OCI-LY7 (cell line): Measurements from ENCODE around the gene NPHS1. TPM values are rescaled to one million over a fixed set of nuclear protein-coding genes. Genes with fewer than 3 reads are reported as not detected.

Source experiments
- BruUV-seq: library from RNA; stranded (reverse); fragments of 400-500 nt; replicated peaks from 2 replicates; lab custom pipeline; 2021; lab: Mats Ljungman, UMichigan
- CTCF ChIA-PET: fragments of 300-600 bp; sonication (Branson Sonifier 250); formaldehyde crosslinking; loops from one replicate; lab custom pipeline; 2022; ENCODE audit warnings: antibody characterized with exemption; ENCODE audit not compliant: unreplicated experiment; lab: Charles Lee
- POLR2A ChIA-PET: fragments of 300-600 bp; sonication (Branson Sonifier 250); formaldehyde crosslinking; loops from one replicate; lab custom pipeline; 2022; ENCODE audit warnings: antibody characterized with exemption; lab: Charles Lee
- DNase-seq: peaks from one replicate; pipeline ENCODE4 v3.0.0-alpha.2; 2015; ENCODE audit warnings: low spot score
- H2AFZ ChIP-seq: fragments of 200-600 bp; sonication (generic), shearing (Covaris generic); 2 replicates; pipeline ENCODE4 v1.6.1; 2014; ENCODE audit warnings: mild to moderate bottlenecking, antibody characterized with exemption, low read length, moderate library complexity
- H3K27ac ChIP-seq: fragments of 200-600 bp; sonication (generic); 2 replicates; pipeline ENCODE4 v1.5.1; 2014; ENCODE audit warnings: mixed run types, low read depth, mild to moderate bottlenecking, moderate library complexity, low read length, inconsistent platforms; ENCODE audit not compliant: poor library complexity, severe bottlenecking
- H3K36me3 ChIP-seq: fragments of 200-600 bp; sonication (generic); 2 replicates; pipeline ENCODE4 v1.6.1; 2014; ENCODE audit warnings: mild to moderate bottlenecking, antibody characterized with exemption, low read length, moderate library complexity, mixed read lengths; ENCODE audit not compliant: insufficient read depth
- H3K4me1 ChIP-seq: fragments of 200-600 bp; sonication (generic); 2 replicates; pipeline ENCODE4 v1.5.1; 2014; ENCODE audit warnings: mild to moderate bottlenecking, low read length; ENCODE audit not compliant: insufficient read depth, poor library complexity, severe bottlenecking
- H3K4me2 ChIP-seq: fragments of 200-600 bp; sonication (generic); 2 replicates; pipeline ENCODE4 v1.6.1; 2014; ENCODE audit warnings: mild to moderate bottlenecking, low read length
- H3K4me3 ChIP-seq: fragments of 200-600 bp; sonication (generic); 2 replicates; pipeline ENCODE4 v1.5.1; 2014; ENCODE audit warnings: mild to moderate bottlenecking, low read depth, low read length; ENCODE audit not compliant: poor library complexity, severe bottlenecking
- H3K79me2 ChIP-seq: fragments of 200-600 bp; sonication (generic); 2 replicates; pipeline ENCODE4 v1.6.1; 2016; ENCODE audit warnings: low read depth, mild to moderate bottlenecking, low read length, moderate library complexity, mixed read lengths; ENCODE audit not compliant: insufficient read depth
- H3K9me2 ChIP-seq: fragments of 200-600 bp; sonication (generic); 2 replicates; pipeline ENCODE4 v1.6.1; 2016; ENCODE audit warnings: mild to moderate bottlenecking, low read length, mixed read lengths; ENCODE audit not compliant: insufficient read depth
- H3K9me3 ChIP-seq: fragments of 200-600 bp; sonication (generic); 2 replicates; pipeline ENCODE4 v1.6.1; 2014; ENCODE audit warnings: mild to moderate bottlenecking, mixed run types, low read length, mixed read lengths
- H4K20me1 ChIP-seq: fragments of 200-600 bp; sonication (generic); 2 replicates; pipeline ENCODE4 v1.6.1; 2014; ENCODE audit warnings: mild to moderate bottlenecking, antibody characterized with exemption, low read length, moderate library complexity, mixed read lengths; ENCODE audit not compliant: insufficient read depth
- EZH2phosphoT487 ChIP-seq: fragments of 200-600 bp; sonication (generic); IDR thresholded peaks from 2 replicates; pipeline ENCODE4 v1.6.1; 2018; ENCODE audit warnings: low read depth, borderline replicate concordance, mild to moderate bottlenecking, mixed run types, antibody characterized with exemption, low read length, moderate library complexity, mixed read lengths
- intact Hi-C: fragments of 100-400 bp; cut with micrococcal nuclease; formaldehyde crosslinking; loops from one replicate; pipeline ENCODE4 v1.10.0; 2022; ENCODE audit not compliant: unreplicated experiment
- total RNA-seq, 2 experiments: library from RNA; depleted of rRNA in 1 of 2; stranded (reverse); fragments of >200 nt in 1 of 2; shearing (Covaris generic) in 1 of 2; gene quantifications; 2 replicates each; pipeline ENCODE4 v1.2.3, GENCODE V29; 2014 to 2022
- TF ChIP-seq, protein P1 (sequence below): fragments of 200-600 bp; sonication (generic); conservative IDR thresholded peaks from 2 replicates; pipeline ENCODE4 v1.5.1; 2014; ENCODE audit warnings: mild to moderate bottlenecking, antibody characterized with exemption, low read length, moderate library complexity, mixed read lengths

The NPHS1 gene
- total RNA-seq, 2 experiments from 2014 or later, result not detected

DNA sequence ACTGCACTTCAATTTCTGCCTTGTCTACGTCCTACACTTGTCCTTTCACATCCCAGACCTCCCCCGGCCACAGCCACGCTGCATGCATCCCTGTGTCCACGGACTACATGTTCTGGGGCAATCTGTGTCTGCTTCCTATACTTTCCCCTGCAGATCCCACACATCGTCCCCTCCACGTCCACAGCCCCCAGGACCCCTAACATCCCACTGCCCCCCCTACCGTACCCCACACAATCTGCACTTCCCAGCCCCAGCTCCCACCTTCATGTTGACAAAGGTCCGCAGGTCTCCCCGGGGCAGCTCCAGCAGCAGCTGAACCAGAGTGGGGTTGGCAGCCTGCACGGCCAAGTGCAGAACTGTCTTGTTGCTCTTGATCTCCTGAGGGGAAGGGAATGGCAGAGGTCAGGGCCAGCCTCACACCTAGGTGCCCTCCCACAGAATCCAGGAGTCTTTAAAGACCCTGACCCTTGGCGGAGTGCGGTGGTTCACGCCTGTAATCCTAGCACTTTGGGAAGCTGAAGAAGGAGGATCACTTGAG is 37.9 kb upstream of the NPHS1 start:
- intact Hi-C loops, result no loop called here
- no peak overlapping the region for H3K27ac ChIP-seq
- no peaks in the 10 kb centered on the region for H3K79me2 ChIP-seq
- H4K20me1 ChIP-seq, result no peaks in the 10 kb centered on the region; the same call in 1 of the 2 replicates
- no peak overlapping the region for H3K4me3 ChIP-seq
- H3K9me2 ChIP-seq, result no peaks in the 10 kb centered on the region
- BruUV-seq, result no TSS peak
- DNase-seq, result no peak
- H3K4me2 ChIP-seq, result no peak overlapping the region
- H2AFZ ChIP-seq, result no peak overlapping the region
- ChIA-PET CTCF (no interaction called here), POLR2A (no interaction called here)
- H3K36me3 ChIP-seq, result peaks cover 87% of the 10 kb centered on the region
- no peaks in the 10 kb centered on the region for H3K9me3 ChIP-seq
- H3K4me1 ChIP-seq, result no peaks in the 10 kb centered on the region
- TF ChIP-seq, protein P1, sequence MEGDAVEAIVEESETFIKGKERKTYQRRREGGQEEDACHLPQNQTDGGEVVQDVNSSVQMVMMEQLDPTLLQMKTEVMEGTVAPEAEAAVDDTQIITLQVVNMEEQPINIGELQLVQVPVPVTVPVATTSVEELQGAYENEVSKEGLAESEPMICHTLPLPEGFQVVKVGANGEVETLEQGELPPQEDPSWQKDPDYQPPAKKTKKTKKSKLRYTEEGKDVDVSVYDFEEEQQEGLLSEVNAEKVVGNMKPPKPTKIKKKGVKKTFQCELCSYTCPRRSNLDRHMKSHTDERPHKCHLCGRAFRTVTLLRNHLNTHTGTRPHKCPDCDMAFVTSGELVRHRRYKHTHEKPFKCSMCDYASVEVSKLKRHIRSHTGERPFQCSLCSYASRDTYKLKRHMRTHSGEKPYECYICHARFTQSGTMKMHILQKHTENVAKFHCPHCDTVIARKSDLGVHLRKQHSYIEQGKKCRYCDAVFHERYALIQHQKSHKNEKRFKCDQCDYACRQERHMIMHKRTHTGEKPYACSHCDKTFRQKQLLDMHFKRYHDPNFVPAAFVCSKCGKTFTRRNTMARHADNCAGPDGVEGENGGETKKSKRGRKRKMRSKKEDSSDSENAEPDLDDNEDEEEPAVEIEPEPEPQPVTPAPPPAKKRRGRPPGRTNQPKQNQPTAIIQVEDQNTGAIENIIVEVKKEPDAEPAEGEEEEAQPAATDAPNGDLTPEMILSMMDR, result no peak
- TF ChIP-seq EZH2phosphoT487, result no peak

DNA sequence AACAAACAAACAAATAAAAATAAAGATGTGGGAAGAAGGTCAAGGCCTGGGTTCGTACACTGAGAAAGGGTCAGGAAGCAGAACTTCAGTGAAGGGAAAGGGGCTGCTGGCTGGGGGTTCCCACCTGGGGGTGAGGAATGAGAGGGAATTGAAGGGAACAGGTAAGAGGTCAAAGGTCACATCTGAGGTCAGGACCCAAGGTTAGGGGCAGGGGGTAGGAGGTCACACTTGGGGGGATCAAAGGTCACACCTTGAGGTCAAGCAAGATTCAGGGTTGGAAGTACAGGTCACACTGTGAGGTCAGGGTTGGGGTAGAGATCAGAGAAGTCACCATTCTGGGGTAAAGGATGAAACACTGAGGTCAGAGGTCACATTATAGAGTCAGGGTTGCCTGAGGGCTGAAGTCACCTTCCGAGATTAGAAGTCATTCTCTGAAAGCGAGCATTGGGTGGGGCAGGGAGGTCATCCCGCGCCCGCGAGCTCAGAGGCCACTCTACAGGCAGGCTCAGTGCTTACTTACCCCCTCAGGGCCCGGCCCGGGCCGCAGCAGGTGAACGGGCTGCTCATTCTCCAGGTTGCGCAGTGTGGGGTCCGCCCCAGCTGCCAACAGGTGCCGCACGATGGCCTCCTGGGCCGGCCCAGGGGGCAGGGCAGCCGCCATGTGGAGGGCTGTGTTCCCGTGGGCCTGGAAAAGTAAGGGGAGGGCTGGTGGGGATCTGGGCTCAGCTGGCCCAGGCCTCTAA is 37.2 kb upstream of the NPHS1 start:
- Histone ChIP-seq H2AFZ (no peak overlapping the region), H3K4me1 (no peaks in the 10 kb centered on the region), H3K9me2 (no peaks in the 10 kb centered on the region), H3K27ac (no peak overlapping the region), H3K4me3 (no peak overlapping the region), H3K4me2 (no peak overlapping the region), H4K20me1 (no peaks in the 10 kb centered on the region; the same call in 1 of the 2 replicates), H3K79me2 (no peaks in the 10 kb centered on the region), H3K9me3 (no peaks in the 10 kb centered on the region), H3K36me3 (peaks cover 80% of the 10 kb centered on the region)
- DNase-seq, result no peak
- intact Hi-C loops, result no loop called here
- no TSS peak for BruUV-seq
- CTCF ChIA-PET, result no interaction called here
- POLR2A ChIA-PET, result no interaction called here
- TF ChIP-seq, protein P1, result no peak

DNA sequence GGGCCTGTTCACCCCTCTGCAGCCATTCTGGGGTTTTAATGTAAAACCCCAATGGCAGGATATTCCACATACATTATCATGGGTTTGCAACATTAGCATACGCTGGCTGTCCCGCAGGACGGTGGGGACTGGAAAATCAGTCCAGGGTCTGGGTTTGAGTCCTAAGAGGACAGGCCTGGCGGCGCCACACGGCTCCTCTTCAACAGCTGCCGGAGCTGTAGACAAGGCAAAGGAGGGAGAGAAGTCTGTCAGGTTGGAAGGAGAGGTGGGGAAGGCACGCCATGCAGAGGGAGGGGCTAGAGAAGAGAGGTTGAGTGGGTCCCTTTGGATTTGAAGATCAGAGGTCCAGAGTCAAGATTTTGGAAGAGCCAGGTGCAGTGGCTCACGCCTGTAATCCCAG is 36.1 kb upstream of the NPHS1 start:
- Histone ChIP-seq H3K4me1 (no peaks in the 10 kb centered on the region), H4K20me1 (no peaks in the 10 kb centered on the region; the same call in 1 of the 2 replicates), H3K9me3 (no peaks in the 10 kb centered on the region), H3K9me2 (no peaks in the 10 kb centered on the region), H3K36me3 (peaks cover 69% of the 10 kb centered on the region), H3K79me2 (no peaks in the 10 kb centered on the region), H3K4me3 (no peak overlapping the region), H3K4me2 (no peak overlapping the region), H2AFZ (no peak overlapping the region), H3K27ac (no peak overlapping the region)
- no peak for TF ChIP-seq EZH2phosphoT487
- TF ChIP-seq, protein P1, result no peak
- ChIA-PET POLR2A (no interaction called here), CTCF (no interaction called here)
- no peak for DNase-seq
- BruUV-seq, result no TSS peak
- intact Hi-C loops, result no loop called here
